Measurements from ENCODE around the gene ITGB4. TPM values are rescaled to one million over a fixed set of nuclear protein-coding genes. Genes with fewer than 3 reads are reported as not detected.

Gene ITGB4
- total and polyA plus RNA-seq, 2 experiments from 2014 or later = 6.1 to 9.7 TPM

GRCh38 chr17:75754378-75755204 lies 33.3 kb downstream of the ITGB4 start:
- no peaks in the 10 kb centered on the region for H3K36me3 Mint-ChIP-seq (ENCODE audit: low read depth)
- H3K4me1 Mint-ChIP-seq = peaks cover 13% of the 10 kb centered on the region
- Histone ChIP-seq H3F3A (replicated peaks; ENCODE audit: low read depth) (peaks cover 4% of the 10 kb centered on the region; the same call in 1 of the 2 replicates), H3K27ac (ENCODE audit: low read depth) (no peak overlapping the region), H2AFZ (no peak overlapping the region), H4K20me1 (replicated peaks; ENCODE audit: insufficient read depth) (no peaks in the 10 kb centered on the region), H3K9me2 (ENCODE audit: insufficient read depth) (no peaks in the 10 kb centered on the region), H3K4me3 (peak overlapping the region; percentile 53; the same call in 1 of the 2 replicates), H3K4me2 (no peak overlapping the region; the same call in 1 of the 2 replicates), H3K79me2 (replicated peaks; ENCODE audit: insufficient read depth) (no peaks in the 10 kb centered on the region), H3K36me3 (ENCODE audit: insufficient read depth) (no peaks in the 10 kb centered on the region), H3K4me1 (ENCODE audit: insufficient read depth) (no peaks in the 10 kb centered on the region), H3K27me3 (ENCODE audit: insufficient read depth) (no peaks in the 10 kb centered on the region)
- ATAC-seq = no peak
- no peaks in the 10 kb centered on the region for H3K9me3 Mint-ChIP-seq
- peak overlapping the region; percentile 8; the same call in 2 of the 3 replicates for H3K4me3 Mint-ChIP-seq
- peaks cover 24% of the 10 kb centered on the region for H3K27me3 Mint-ChIP-seq (ENCODE audit: insufficient read depth, low read depth, poor library complexity)
- H3K27ac Mint-ChIP-seq = no peak overlapping the region
- TF ChIP-seq NANOG (IDR thresholded peaks at IDR 0.05; ENCODE audit: borderline replicate concordance) (no peak), CTCF (conservative IDR thresholded peaks at IDR 0.05; ENCODE audit: low read depth in 2 of 2) (no peak), ZNF331 (CRISPR knock-in tag; IDR thresholded peaks at IDR 0.05; ENCODE audit: low read depth) (no peak), POLR2AphosphoS5 (IDR thresholded peaks at IDR 0.05; ENCODE audit: low read depth) (no peak), EZH2 (IDR thresholded peaks at IDR 0.05; ENCODE audit: low read depth, unreplicated experiment) (no peak), STAT1 (IDR thresholded peaks at IDR 0.05; ENCODE audit: unreplicated experiment) (no peak), REST (IDR thresholded peaks at IDR 0.05; ENCODE audit: unreplicated experiment) (no peak), CREB1 (CRISPR knock-in tag; IDR thresholded peaks at IDR 0.05; ENCODE audit: low read depth) (no peak), ETS1 (IDR thresholded peaks at IDR 0.05) (no peak)
- no peak for DNase-seq (ENCODE audit: low spot score)

Measured in GM23338 (cell line).